SKM-1 treated with dmso at 0.1 percent for 144 hours (cell line): ENCODE data around the gene MPI.
"Not testable (repeated sequence)": the region's sequence is repeated elsewhere in the genome, so short reads cannot be mapped to it uniquely, and the experiment has no call there.

ENCODE experiments used
- DNase-seq: peaks from one replicate; lab custom pipeline; 2025; ENCODE audit not compliant: unreplicated experiment; lab: John Stamatoyannopoulos, UW

The MPI gene

DNA sequence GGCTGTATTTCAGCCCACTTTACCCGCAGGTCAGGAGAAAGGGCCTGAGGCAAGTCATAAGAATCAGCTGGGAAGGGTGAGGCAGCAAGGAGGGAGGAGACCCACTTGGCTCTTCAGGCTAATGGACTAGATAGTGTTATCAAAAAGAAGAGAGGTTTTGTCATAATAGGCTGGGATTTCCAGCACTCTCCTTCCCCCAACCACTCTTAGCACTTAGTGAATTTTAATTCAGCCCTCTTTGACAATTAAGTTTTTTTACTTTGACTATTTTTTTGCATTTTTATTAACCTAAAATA, 771 bp downstream of the MPI start:
- no peak for DNase-seq

DNA sequence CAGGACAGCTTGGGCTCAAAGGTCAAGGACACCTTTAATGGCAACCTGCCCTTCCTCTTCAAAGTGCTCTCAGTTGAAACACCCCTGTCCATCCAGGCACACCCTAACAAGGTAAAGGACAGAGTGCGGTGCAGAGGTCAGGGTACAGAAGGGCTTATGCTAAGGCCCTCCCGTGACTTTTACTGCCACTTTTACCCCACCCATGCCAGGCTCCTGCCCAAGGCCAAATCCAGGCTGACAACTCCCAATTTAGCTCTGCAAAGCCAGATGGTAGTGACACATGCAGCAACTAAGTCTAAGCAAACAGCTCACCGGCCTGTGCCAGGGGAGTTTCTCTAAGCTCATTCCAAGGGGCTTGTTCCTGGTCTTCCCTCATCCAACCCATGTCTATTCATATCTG, 1.6 kb downstream of the MPI start:
- no peak for DNase-seq

DNA sequence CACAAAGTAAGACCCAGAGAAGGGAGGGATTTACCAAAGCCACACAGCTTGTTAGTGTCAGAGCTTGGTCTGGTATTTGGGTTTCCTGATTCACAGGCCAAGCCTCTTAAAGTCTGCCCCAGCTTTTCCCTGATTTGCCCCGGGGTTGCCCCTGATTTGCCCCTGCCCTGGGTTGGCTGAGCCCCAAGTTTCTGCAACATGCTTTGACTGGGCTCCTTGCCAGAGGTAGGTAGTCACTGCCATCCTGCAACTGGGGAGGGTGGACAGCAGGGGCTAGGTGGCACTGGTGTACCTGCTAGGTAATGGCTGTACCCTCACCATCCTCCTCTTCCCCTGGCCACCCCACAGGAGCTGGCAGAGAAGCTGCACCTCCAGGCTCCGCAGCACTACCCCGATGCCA, 2.5 kb downstream of the MPI start:
- DNase-seq, result no peak

DNA sequence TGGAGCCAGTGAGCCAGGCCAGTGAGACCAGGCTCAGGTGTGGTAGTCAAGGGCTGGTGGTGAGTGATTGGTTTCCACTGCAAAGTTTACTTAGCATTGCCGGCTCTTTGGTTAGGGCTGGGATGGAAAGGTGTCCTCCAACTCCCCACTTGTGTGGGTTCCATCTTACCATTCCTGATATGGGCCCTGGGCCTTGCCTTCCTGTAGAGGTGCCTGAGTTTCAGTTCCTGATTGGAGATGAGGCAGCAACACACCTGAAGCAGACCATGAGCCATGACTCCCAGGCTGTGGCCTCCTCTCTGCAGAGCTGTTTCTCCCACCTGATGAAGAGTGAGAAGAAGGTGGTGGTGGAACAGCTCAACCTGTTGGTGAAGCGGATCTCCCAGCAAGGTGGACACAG, 3.1 kb downstream of the MPI start:
- DNase-seq, result no peak

DNA sequence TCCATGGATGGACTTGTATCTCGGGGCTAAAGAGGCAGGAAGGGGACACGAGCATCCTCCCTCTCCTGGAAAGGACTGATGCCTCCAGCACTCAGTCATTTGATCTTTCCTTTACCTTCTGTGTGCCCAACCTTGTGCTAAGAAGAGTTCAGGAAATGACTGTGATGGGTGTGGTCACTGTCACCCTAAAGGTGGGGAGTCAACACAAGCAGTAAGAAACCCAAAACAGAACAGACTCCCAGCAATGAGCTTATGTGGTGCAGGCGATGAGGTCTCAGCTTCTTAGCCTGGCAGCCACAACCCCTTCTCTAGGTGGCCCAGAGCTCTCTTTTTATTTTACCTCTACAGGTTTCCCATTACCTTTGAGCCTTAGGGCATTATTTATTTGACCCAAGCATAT, 3.8 kb downstream of the MPI start:
- no peak for DNase-seq

DNA sequence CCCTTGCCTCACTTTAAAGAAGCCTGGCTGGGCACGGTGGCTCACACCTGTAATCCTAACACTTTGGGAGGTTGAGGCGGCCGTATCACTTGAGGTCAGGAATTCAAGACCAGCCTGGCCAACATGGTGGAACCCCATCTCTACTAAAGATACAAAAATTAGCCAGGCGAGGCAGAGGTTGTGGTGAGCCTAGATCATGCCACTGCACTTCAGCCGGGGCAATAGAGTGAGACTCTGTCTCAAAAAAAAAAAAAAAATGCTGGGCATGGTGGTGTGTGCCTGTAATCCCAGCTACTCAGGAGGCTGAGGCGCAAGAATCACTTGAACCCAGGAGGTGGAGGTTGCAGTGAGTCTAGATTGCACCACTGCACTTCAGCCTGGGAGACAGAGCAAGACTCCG, 4.5 kb downstream of the MPI start:
- not testable (repeated sequence) for DNase-seq

DNA sequence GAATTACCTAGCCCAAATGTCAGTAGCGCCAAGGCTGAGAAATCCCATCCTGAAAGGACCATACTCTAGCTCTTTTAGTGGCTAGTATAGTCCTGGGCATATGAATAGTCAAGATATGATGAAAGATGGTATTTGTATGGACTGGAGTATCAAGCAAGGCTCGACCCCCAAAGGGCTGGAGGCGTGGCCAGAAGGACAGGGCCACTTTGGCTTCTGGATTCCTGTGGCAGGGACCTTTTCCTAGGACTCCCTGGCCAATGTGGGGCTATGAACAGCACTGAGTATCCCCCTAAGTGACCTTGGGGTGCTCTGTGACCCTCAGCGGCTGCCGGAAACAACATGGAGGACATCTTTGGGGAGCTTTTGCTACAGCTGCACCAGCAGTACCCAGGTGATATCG, 6.0 kb downstream of the MPI start:
- no peak for DNase-seq

DNA sequence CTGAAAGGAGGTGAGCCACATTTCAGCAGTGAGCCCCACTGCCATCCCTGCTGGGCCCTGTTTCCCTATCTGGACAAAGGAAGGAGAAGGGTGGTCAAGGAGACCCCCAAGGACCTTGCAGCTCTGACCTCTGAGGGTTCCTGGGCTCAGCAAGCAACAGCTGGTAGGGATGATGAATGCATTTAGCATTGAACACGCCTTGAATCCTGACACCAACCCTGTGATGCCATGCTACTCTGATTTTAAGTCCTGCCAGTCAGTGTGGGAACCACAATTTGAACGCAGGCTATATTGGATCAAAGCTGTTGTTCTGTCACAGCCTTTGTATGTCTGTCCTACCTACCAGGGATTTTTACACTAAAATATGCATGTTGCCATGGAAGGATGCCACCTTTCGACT, 6.5 kb downstream of the MPI start:
- no peak for DNase-seq

DNA sequence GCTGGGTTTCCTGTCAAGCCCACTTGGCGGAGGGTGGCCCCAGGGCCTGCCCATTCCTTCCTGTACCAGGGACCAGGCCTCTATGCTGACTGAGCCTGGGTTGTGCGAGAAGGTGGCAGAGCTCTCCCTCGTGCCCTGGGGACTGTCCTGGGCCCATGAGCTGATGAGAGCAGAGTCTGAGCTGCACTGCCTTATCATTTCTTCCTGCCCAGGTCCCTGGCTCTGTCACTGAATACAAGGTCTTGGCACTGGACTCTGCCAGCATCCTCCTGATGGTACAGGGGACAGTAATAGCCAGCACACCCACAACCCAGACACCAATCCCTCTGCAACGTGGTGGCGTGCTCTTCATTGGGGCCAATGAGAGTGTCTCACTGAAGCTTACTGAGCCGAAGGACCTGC, 7.5 kb downstream of the MPI start:
- no peak for DNase-seq

DNA sequence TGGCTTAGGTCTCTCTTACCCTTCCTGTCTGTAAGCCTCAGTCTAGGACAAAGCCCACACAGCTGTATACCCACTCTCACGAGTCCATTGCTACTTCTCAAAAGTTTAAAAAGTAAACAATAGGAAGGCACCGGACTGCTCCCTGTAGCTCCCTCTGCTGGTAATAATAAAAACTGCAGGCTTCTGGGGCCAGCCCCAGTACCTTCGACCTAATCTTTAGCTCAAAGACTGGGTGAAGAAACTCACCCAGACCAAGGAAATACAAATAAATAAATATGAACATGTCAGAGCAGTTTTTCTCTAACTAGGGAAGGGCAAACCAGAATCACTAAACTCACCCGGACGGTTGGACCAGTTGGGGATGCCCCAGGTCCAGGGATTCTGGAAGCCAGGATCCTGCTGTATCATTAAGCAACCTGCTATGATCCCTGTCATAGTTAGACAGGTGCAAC, 11.8 kb downstream of the MPI start:
- peak; percentile 75 for DNase-seq

DNA sequence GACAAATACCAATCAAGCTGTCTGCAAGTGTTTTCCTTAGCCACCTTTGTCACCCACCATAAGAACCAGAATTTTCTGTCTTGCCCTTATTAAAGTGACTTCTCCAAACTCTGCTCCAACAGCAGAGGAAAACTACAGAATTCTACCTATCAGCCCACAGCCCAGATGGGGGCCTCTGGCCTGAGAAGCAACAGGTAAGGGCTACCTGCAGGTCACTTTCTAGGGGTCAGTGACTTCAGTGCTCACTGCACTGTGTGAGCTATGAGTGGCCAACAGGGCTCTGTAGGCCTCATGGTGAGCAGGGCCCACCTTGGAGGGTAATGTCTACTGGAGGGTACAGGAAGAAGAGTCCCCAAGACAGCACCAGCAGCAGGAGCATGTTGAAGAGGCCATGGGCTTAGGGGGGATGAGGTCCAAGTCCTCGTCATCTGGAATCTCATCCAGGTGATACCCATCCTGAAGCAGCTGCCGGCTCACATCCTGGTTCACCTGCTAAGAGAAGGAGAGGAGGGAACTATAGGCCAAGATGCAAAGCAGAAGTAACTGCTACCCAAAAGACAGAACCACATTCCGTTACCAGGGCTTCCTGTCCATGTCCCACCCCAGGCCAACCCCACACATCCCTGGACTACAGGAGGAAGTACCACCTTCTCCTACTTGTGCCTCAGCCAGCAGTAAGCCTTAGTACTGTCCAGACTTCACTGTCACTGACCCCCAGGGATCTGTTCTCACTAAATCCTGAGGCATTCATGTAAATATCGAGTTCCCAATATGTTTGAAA, 12.6 kb downstream of the MPI start:
- DNase-seq, result no peak

DNA sequence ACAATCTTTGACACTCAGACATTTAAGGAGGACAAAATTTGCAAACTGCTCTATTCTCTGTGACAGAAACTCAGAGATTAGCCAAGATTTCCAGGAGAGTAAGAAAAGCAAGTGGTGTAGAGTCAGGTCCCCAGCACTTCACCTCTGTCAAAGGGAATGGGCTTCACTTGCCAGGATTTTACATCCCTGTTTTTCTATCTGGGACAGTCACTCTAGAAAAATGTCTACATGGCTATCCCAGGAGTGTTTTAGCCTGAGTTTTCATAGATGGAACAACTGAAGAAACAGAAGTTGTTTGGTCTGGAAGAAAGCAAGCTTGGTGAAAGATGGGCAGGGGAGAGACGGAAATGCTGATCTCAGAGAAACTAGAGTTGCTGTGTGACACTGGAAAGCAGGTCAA, 13.8 kb downstream of the MPI start:
- no peak for DNase-seq

DNA sequence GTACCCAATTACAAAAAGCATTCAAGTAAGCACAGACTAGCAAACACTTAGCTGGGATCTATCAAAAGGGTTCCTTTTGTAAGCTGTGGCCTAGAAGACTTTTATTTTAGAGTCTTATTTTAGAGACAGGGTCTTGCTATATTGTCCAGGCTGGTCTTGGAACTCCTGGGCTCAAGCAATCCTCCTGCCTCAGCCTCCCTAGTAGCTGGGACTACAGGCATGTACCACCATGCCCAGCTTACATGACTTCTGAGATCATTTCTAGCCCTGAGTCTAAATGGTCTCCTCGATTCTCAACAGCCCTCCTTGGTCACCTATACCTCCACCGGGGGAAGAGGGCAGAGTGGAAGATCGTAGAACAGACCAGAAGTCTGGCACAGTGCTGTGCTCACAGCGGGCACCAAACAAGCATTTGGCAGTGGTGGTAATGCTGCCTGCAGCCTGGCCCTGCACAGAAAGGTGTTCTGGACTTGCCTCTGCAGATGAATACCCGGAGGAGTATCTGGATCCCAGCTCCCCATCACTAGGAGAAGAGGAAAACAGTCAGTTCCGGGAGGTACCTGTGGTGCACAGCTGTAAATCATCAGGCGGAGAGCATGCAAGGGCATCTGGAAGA, 14.5 kb downstream of the MPI start:
- DNase-seq, result no peak

DNA sequence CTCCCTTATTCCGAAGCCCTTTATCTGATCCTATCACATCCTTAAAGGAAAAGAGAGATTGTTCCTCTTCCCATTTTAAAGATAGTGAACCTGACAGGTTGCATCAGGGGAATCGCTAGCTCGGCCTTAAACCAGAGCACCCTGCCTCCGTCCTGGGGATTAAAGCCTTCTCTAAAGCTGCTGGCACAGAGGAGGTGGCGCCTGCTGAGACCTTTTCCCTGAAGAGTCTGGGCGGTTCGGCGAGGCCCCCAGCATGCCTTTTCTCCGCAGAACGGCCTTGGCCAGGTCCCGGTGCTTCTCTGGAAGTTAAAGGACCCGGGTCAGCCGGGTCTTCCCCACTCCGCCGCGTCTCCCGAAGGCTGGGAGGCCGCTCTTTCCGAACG, 16.2 kb downstream of the MPI start:
- DNase-seq, result no peak

DNA sequence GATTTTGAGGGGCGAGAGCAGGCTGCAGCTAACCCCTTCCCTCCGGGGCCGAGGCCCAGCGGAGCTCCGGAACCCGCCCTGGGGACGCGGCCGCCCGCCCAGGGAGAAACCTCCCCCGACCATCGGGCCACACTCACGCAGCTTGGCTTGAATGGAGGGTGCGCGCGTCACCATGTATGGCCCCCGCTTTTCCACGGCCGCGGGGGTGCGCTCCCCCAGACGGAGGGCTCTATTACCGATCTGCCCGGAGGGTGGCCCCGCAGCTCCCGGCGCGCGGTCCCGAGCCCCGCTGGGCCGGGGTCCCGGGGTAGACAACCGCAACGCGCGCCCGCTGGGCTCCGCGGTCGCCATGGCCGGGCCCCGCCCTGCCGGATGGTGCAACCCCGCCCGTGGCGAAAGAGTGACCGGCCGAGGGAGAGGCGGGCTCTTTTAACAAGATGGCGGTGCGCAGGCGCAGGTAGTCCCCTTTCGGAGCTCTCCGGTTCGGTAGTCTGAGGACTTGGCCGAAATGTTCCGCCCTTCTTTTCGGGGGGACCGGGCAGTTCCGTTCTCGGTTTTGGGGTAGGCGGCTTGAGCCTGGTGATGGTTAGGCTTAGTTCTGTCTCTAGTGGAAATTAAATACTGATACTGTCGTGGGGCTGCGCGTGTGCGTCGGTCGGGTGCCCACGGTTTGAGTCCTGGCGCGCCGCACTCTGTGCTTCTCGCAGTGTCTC, 16.8 kb downstream of the MPI start, which contains the start of gene FAM219B:
Gene FAM219B (minus strand): TSS at position 402 of the 713 bp plus-strand sequence. CDS start 51 bp downstream, at position 351.
- DNase-seq, result peak; percentile 66

DNA sequence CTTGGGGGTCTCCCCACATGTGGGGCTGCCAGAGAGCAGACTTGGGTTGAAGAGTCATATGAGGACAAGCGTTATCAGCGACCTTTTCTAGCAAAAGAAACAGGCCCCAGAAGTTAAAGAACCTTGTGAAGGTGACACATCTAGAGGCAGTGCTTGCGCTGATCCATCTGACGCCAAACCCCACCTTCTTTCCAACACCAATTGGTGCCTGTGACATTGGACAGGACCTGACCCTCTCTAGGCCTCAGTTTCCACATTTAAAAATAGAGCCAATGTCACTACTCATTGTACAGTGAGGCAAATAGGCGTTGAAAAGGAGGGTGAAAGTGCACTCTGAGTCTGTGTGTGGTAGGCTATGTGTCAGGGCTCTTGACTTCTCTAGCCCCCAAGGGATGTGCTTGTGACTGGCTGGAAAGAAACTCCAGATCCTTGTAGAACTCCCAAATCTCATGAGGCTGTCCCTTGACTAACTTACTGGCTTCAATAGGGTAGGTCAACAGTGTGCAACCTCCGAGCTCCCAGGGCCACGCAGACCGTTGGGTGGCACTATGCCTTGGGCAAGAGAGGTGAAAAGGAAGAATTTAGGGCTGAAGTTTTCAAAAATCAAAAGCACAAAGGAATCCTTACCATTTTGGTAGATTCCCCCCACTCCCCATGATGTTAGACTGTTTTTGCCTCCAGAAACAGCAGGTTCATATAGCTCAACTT, 17.5 kb downstream of the MPI start:
- no peak for DNase-seq

DNA sequence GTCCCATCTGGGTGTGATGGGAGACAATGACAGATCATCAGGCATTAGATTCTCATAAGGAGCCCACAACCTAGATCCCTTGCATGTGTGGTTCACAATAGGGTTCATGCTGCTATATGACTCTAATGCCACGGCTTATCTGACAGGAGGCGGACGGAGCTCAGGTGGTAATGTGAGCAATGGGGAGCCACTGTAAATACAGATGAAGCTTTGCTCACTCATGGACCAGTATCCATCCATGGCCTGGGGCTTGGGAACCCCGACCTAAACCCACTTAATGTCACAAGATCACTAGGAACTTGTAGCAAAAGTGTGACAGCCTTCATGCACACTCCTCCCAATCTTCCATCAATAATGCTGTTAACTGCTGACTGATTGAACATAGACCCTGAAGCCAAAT, 18.8 kb downstream of the MPI start:
- DNase-seq, result no peak

DNA sequence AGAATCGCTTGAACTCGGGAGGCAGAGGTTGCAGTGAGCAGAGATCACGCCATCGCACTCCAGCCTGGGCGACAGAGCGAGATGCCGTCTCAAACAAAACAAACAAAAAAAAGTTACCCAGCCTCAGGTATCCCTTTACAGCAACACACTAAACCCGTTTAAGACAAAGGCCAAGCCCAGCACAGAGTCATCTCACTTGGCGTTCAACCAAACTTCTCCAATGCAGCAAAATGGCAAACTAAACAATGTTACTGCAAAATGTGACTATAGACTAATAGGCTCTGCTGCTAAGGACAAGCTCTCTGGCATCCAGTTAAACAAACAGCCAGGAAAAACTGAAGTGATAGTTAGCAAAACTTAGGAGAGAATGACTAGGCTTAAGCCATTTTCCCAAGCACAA, 23.2 kb downstream of the MPI start:
- no peak for DNase-seq

DNA sequence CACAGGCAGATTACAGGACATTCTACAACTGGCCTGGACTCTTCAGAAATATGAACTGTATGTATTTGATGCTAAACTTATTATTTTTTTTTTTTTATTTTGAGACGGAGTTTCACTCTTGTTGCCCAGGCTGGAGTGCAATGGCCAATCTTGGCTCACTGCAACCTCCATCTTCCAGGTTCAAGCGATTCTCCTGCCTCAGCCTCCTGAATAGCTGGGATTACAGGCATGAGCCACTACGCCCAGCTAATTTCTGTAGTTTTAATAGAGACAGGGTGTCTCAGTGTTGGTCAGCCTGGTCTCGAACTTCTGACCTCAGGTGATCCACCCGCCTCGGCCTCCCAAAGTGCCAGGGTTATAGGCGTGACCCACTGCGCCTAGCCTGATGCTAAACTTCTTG, 24.0 kb downstream of the MPI start:
- DNase-seq, result not testable (repeated sequence)

DNA sequence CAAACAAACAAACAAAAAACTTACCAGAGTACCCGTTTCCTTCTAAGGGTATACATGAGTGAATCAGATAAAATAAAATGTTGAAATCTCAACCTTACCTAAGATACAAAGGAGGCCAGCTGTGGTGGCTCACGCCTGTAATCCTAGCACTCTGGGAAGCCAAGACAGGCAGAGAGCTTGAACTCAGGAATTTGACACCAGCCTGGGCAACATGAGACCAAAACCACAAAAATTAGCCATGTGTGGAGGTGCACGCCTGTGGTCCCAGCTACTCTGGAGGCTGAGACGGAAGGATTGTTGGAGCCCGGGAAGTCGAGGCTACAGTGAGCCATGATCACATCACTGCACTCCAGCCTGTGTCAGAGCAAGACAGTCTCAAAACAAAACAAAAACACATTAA, 27.8 kb downstream of the MPI start:
- DNase-seq, result no peak

DNA sequence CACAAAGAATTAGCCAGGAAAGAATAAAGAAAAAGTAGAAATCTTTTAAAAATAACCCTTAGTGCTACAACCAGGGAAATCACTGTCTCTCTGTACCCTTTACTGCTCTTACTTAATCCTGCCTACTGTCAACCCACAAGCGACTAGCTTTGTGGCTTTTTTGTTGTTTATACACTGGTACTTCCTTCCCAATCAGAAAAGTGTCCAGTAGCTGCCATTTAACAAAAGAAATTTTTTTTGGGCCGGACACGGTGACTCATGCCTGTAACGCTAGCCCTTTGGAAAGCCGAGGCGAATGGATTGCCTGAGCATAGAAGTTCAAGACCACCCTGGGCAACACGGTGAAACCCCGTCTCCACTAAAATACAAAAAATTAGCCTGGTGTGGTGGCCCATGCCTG, 30.6 kb downstream of the MPI start:
- no peak for DNase-seq

DNA sequence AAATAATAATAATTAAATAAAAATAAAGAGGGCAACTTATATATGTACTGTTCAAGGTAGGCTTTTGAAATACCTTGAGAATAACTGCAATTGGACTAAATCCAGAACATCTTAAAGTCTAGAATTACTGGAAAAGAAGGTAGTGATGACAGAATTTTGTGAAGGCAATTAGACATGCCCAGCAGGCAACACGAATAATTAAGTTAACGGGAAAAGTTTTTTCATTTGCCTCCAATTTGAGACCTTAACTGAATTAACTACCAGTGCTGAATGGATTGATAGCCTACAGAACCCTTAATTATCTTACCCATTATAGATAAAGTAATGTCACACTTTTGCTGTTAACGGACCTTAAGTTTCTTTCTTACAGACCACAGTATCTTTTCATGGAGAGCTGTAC, 34.7 kb downstream of the MPI start:
- no peak for DNase-seq
